Parathyroid adenoma (tissue), 2 donors: ENCODE measurements around the gene RUFY1.

Source experiments
- H2AFZ ChIP-seq: fragments of 300-600 bp; sonication (generic); one replicate; pipeline ENCODE4 v1.7.0; 2017; ENCODE audit warnings: antibody characterized with exemption, mild to moderate bottlenecking
- H3K27ac ChIP-seq: fragments of 300-600 bp; sonication (generic); one replicate; pipeline ENCODE4 v1.7.0; 2017
- H3K27me3 ChIP-seq: fragments of 300-600 bp; sonication (generic); one replicate; pipeline ENCODE4 v1.7.0; 2017; ENCODE audit warnings: low read length; ENCODE audit not compliant: control insufficient read depth, insufficient read depth
- H3K36me3 ChIP-seq: fragments of 300-600 bp; sonication (generic); one replicate; pipeline ENCODE4 v1.7.0; 2017; ENCODE audit warnings: low read length; ENCODE audit not compliant: control insufficient read depth, insufficient read depth
- H3K4me1 ChIP-seq: fragments of 300-600 bp; sonication (generic); one replicate; pipeline ENCODE4 v1.7.0; 2017; ENCODE audit warnings: control low read depth
- H3K4me2 ChIP-seq: fragments of 300-600 bp; sonication (generic); one replicate; pipeline ENCODE4 v1.7.0; 2017; ENCODE audit warnings: low read length
- H3K4me3 ChIP-seq: fragments of 300-600 bp; sonication (generic); one replicate; pipeline ENCODE4 v1.7.0; 2017; ENCODE audit warnings: low read depth, low read length
- H3K79me2 ChIP-seq: fragments of 300-600 bp; sonication (generic); one replicate; pipeline ENCODE4 v1.7.0; 2017; ENCODE audit warnings: control low read depth
- H3K9ac ChIP-seq: fragments of 300-600 bp; sonication (generic); one replicate; pipeline ENCODE4 v1.7.0; 2017; ENCODE audit warnings: mild to moderate bottlenecking
- H3K9me3 ChIP-seq: fragments of 300-600 bp; sonication (generic); one replicate; pipeline ENCODE4 v1.7.0; 2017; ENCODE audit warnings: low read length; ENCODE audit not compliant: control insufficient read depth
- CTCF ChIP-seq: fragments of 300-600 bp; sonication (generic); IDR thresholded peaks from one replicate; pipeline ENCODE4 v1.7.0; 2017; ENCODE audit warnings: antibody characterized with exemption, mild to moderate bottlenecking
- donor health status: primary hyperparathyroidism.

The RUFY1 gene

GRCh38 chr5:179558932-179559283, 8.6 kb downstream of the RUFY1 start:
- H3K9ac ChIP-seq: no peak overlapping the region
- H3K27me3 ChIP-seq: no peaks in the 10 kb centered on the region
- TF ChIP-seq CTCF: no peak
- peaks cover 31% of the 10 kb centered on the region for H3K79me2 ChIP-seq
- peak overlapping the region; percentile 98 for H2AFZ ChIP-seq
- H3K4me1 ChIP-seq: peaks cover 8% of the 10 kb centered on the region
- H3K4me3 ChIP-seq: peak overlapping the region; percentile 78
- no peaks in the 10 kb centered on the region for H3K9me3 ChIP-seq
- peak overlapping the region; percentile 93 for H3K27ac ChIP-seq
- H3K4me2 ChIP-seq: peak overlapping the region; percentile 88
- H3K36me3 ChIP-seq: no peaks in the 10 kb centered on the region

- Histone ChIP-seq H3K4me1 (peaks cover 8% of the 10 kb centered on the region), H2AFZ (peak overlapping the region; percentile 98), H3K9me3 (no peaks in the 10 kb centered on the region), H3K9ac (peak overlapping the region; percentile 71), H3K4me3 (peak overlapping the region; percentile 78), H3K36me3 (no peaks in the 10 kb centered on the region), H3K27ac (peak overlapping the region; percentile 93), H3K27me3 (no peaks in the 10 kb centered on the region), H3K79me2 (peaks cover 25% of the 10 kb centered on the region), H3K4me2 (peak overlapping the region; percentile 88)
- TF ChIP-seq CTCF: peak; percentile 22
These were observed 9.2 kb downstream of the RUFY1 start for GRCh38 chr5:179559284-179560252.

GRCh38 chr5:179564526-179564925, 14.2 kb downstream of the RUFY1 start:
- no peaks in the 10 kb centered on the region for H3K9me3 ChIP-seq
- no peaks in the 10 kb centered on the region for H3K4me1 ChIP-seq
- no peak overlapping the region for H3K4me2 ChIP-seq
- H3K27ac ChIP-seq: no peak overlapping the region
- H3K27me3 ChIP-seq: no peaks in the 10 kb centered on the region
- H3K36me3 ChIP-seq: no peaks in the 10 kb centered on the region
- no peak for TF ChIP-seq CTCF
- no peak overlapping the region for H3K4me3 ChIP-seq
- H2AFZ ChIP-seq: no peak overlapping the region
- H3K79me2 ChIP-seq: peaks cover 7% of the 10 kb centered on the region
- H3K9ac ChIP-seq: no peak overlapping the region

- Histone ChIP-seq H3K9me3 (no peaks in the 10 kb centered on the region), H3K4me1 (no peaks in the 10 kb centered on the region), H3K4me3 (no peak overlapping the region), H3K4me2 (no peak overlapping the region), H3K27ac (no peak overlapping the region), H2AFZ (no peak overlapping the region), H3K79me2 (no peaks in the 10 kb centered on the region), H3K36me3 (no peaks in the 10 kb centered on the region), H3K9ac (no peak overlapping the region), H3K27me3 (no peaks in the 10 kb centered on the region)
- TF ChIP-seq CTCF: no peak
These were observed 18.4 kb downstream of the RUFY1 start for GRCh38 chr5:179568721-179569120.
